ENCODE data around the gene TIPARP. TPM values are rescaled to one million over a fixed set of nuclear protein-coding genes. Genes with fewer than 3 reads are reported as not detected.

TIPARP gene
- total and polyA plus RNA-seq, 2 of the 8 experiments (the other 6 are each of a cell fraction or from before 2014, with no cell fraction given), result 1.6 to 5.8 TPM

GRCh38 chr3:156646958-156647357 is 27.4 kb upstream of the TIPARP start:
- Histone ChIP-seq H3K23me2 (ENCODE audit: low read depth, low read length) (no peaks in the 10 kb centered on the region), H3K36me3 (ENCODE audit: control insufficient read depth in 2 of 4, insufficient read depth in 4 of 4, low read length in 3 of 4) (no peaks in the 10 kb centered on the region), H3K18ac (ENCODE audit: extremely low read depth, low read length) (no peak overlapping the region), H3K9me3 (ENCODE audit: insufficient read depth in 2 of 2, low read depth in 1 of 2, low read length in 1 of 2) (no peaks in the 10 kb centered on the region), H3K4ac (replicated peaks; ENCODE audit: insufficient read length, low read depth, low read length) (no peak overlapping the region), H4K8ac (ENCODE audit: extremely low read depth, insufficient read depth, low read length) (no peak overlapping the region), H3K27ac (ENCODE audit: low read depth, low read length) (no peak overlapping the region), H2AK5ac (ENCODE audit: low read depth, low read length) (no peak overlapping the region), H3K4me2 (ENCODE audit: insufficient read depth in 1 of 2, low read depth in 2 of 2, low read length in 2 of 2) (no peak overlapping the region), H4K91ac (replicated peaks; ENCODE audit: insufficient read length, low read length) (no peak overlapping the region), H3K56ac (replicated peaks; ENCODE audit: insufficient read length, low read depth, low read length) (no peak overlapping the region), H3K4me3 (ENCODE audit: extremely low read depth in 1 of 4, insufficient read depth in 2 of 4, low read depth in 3 of 4, low read length in 4 of 4) (no peak overlapping the region), H3K27me3 (replicated peaks in 1 of 4; ENCODE audit: control insufficient read depth in 3 of 4, extremely low read depth in 1 of 4, insufficient read depth in 3 of 4, low read length in 3 of 4) (no peaks in the 10 kb centered on the region), H4K5ac (ENCODE audit: insufficient read length, low read depth, low read length) (no peak overlapping the region), H3K9ac (replicated peaks in 1 of 4; ENCODE audit: extremely low read depth in 1 of 4, low read depth in 3 of 4, low read length in 3 of 4) (no peak overlapping the region), H2BK12ac (ENCODE audit: low read depth, low read length) (no peak overlapping the region), H3K23ac (ENCODE audit: insufficient read length) (no peak overlapping the region), H2BK15ac (ENCODE audit: low read length) (no peak overlapping the region), H3K79me1 (ENCODE audit: low read depth, low read length) (no peaks in the 10 kb centered on the region), H2BK20ac (ENCODE audit: low read length) (no peak overlapping the region), H4K20me1 (replicated peaks in 1 of 2; ENCODE audit: control insufficient read depth in 1 of 2, insufficient read depth in 2 of 2, low read length in 2 of 2) (no peaks in the 10 kb centered on the region), H3K79me2 (ENCODE audit: control insufficient read depth in 1 of 2, insufficient read depth in 2 of 2, low read length in 2 of 2) (no peaks in the 10 kb centered on the region), H3K14ac (ENCODE audit: insufficient read length) (no peak overlapping the region), H2BK5ac (ENCODE audit: low read depth, low read length) (no peak overlapping the region), H3K4me1 (replicated peaks in 1 of 4; ENCODE audit: control insufficient read depth in 3 of 4, insufficient read depth in 4 of 4, low read length in 3 of 4) (peaks cover 0 to 13% (median 4%) of the 10 kb centered on the region in 4 experiments; a peak in 3 of 7 replicates), H2AFZ (ENCODE audit: low read length) (no peak overlapping the region), H2BK120ac (replicated peaks; ENCODE audit: low read depth, low read length) (no peak overlapping the region)
- FAIRE-seq (no peak), DNase-seq (ENCODE audit: low read depth in 1 of 2, low spot score in 2 of 2) (no peak)
- POLR2A ChIA-PET (ENCODE audit: partially characterized antibody), result no interaction called here
- CTCF ChIA-PET (ENCODE audit: partially characterized antibody), result interaction anchor here (1.3 to 1.4 kb wide), 2 partner anchors 14 to 32 kb away, joined by 3 read pairs; no protein-coding TSS in a partner anchor
- TF ChIP-seq ATF3 (IDR thresholded peaks at IDR 0.05; ENCODE audit: insufficient read depth, low read depth, low read length) (no peak), FOSL1 (IDR thresholded peaks at IDR 0.05; ENCODE audit: insufficient read depth, low read depth, low read length) (no peak), RNF2 (IDR thresholded peaks at IDR 0.05; ENCODE audit: borderline replicate concordance, low read depth, low read length, missing control alignments, poor library complexity, severe bottlenecking) (no peak), SIRT6 (IDR thresholded peaks at IDR 0.05; ENCODE audit: low read length) (no peak), KDM1A (IDR thresholded peaks at IDR 0.05; ENCODE audit: borderline replicate concordance, low read length) (no peak), CREB1 (IDR thresholded peaks at IDR 0.05) (no peak), CBX5 (IDR thresholded peaks at IDR 0.05; ENCODE audit: low read depth, low read length) (no peak), POLR2A (IDR thresholded peaks at IDR 0.05; ENCODE audit: control extremely low read depth in 1 of 2, low read depth in 2 of 2, low read length in 2 of 2) (no peak), TAF7 (optimal IDR thresholded peaks at IDR 0.05; ENCODE audit: borderline replicate concordance, low read depth, low read length) (no peak)
